GM23338 (cell line): Measurements from ENCODE around the gene BCDIN3D. TPM values are rescaled to one million over a fixed set of nuclear protein-coding genes. Genes with fewer than 3 reads are reported as not detected.

Experiments used
- ATAC-seq: fragments of 200-7000 bp; cut with Tn5 transposase; 3 replicates; pipeline ENCODE4 v1.9.1; 2020
- DNase-seq: peaks from one replicate; pipeline ENCODE4 v3.0.0-alpha.2; 2015; ENCODE audit warnings: low spot score
- H2AFZ ChIP-seq: fragments of 200-600 bp; sonication (generic); 2 replicates; pipeline ENCODE4 v1.8.0; 2016; ENCODE audit warnings: antibody characterized with exemption, mild to moderate bottlenecking, moderate library complexity
- H3F3A ChIP-seq: fragments of 200-600 bp; sonication (generic); replicated peaks from 2 replicates; pipeline ENCODE4 v1.8.0; 2017; ENCODE audit warnings: antibody characterized with exemption, mixed run types, low read depth
- H3K27ac ChIP-seq: fragments of 200-600 bp; sonication (generic); 2 replicates; pipeline ENCODE4 v1.6.1; 2016; ENCODE audit warnings: low read depth
- H3K27me3 ChIP-seq: fragments of 200-600 bp; sonication (generic); 2 replicates; pipeline ENCODE4 v1.8.0; 2016; ENCODE audit warnings: mild to moderate bottlenecking, mixed run types, moderate library complexity; ENCODE audit not compliant: insufficient read depth
- H3K36me3 ChIP-seq: fragments of 200-600 bp; sonication (generic); 2 replicates; pipeline ENCODE4 v1.8.0; 2016; ENCODE audit warnings: mild to moderate bottlenecking; ENCODE audit not compliant: insufficient read depth
- H3K4me1 ChIP-seq: fragments of 200-600 bp; sonication (generic); 2 replicates; pipeline ENCODE4 v1.8.0; 2016; ENCODE audit warnings: mild to moderate bottlenecking, moderate library complexity; ENCODE audit not compliant: insufficient read depth
- H3K4me2 ChIP-seq: fragments of 200-600 bp; sonication (generic); 2 replicates; pipeline ENCODE4 v1.7.1; 2017; ENCODE audit warnings: mixed run types
- H3K4me3 ChIP-seq: fragments of 200-600 bp; sonication (generic); 2 replicates; pipeline ENCODE4 v1.6.1; 2016; ENCODE audit warnings: mixed run types
- H3K79me2 ChIP-seq: fragments of 200-600 bp; sonication (generic); replicated peaks from 2 replicates; pipeline ENCODE4 v1.8.0; 2017; ENCODE audit warnings: mild to moderate bottlenecking; ENCODE audit not compliant: insufficient read depth
- H3K9me2 ChIP-seq: fragments of 200-600 bp; sonication (generic); 2 replicates; pipeline ENCODE4 v1.8.0; 2017; ENCODE audit not compliant: insufficient read depth
- H4K20me1 ChIP-seq: fragments of 200-600 bp; sonication (generic); replicated peaks from 2 replicates; pipeline ENCODE4 v1.8.0; 2017; ENCODE audit warnings: mild to moderate bottlenecking; ENCODE audit not compliant: insufficient read depth
- H3K27ac Mint-ChIP-seq: 2 replicates; pipeline ENCODE4 v1.8.0; 2020; ENCODE audit warnings: inconsistent platforms, mild to moderate bottlenecking, moderate library complexity, mixed read lengths
- H3K27me3 Mint-ChIP-seq: 3 replicates; pipeline ENCODE4 v1.8.0; 2022; ENCODE audit warnings: low read depth, mild to moderate bottlenecking, moderate library complexity, mixed read lengths, inconsistent platforms; ENCODE audit not compliant: insufficient read depth, poor library complexity
- H3K36me3 Mint-ChIP-seq: 3 replicates; pipeline ENCODE4 v1.8.0; 2021; ENCODE audit warnings: low read depth, mild to moderate bottlenecking, inconsistent platforms, moderate library complexity, mixed read lengths
- H3K4me1 Mint-ChIP-seq: 3 replicates; pipeline ENCODE4 v1.8.0; 2020; ENCODE audit warnings: mild to moderate bottlenecking, inconsistent platforms, mixed read lengths
- H3K4me3 Mint-ChIP-seq: 3 replicates; pipeline ENCODE4 v1.8.0; 2021; ENCODE audit warnings: moderate library complexity, mild to moderate bottlenecking, inconsistent platforms, mixed read lengths
- H3K9me3 Mint-ChIP-seq: 3 replicates; pipeline ENCODE4 v1.8.0; 2020; ENCODE audit warnings: moderate library complexity, mild to moderate bottlenecking, inconsistent platforms, mixed read lengths
- CREB1 ChIP-seq: fragments of 250-450 bp; sonication (Bioruptor Pico); IDR thresholded peaks from 2 replicates; pipeline ENCODE4 v1.5.0; 2020; ENCODE audit warnings: low read depth, mild to moderate bottlenecking, moderate library complexity
- EZH2 ChIP-seq: fragments of 200-600 bp; sonication (generic); IDR thresholded peaks from one replicate; pipeline ENCODE4 v1.8.0; 2017; ENCODE audit warnings: antibody characterized with exemption, mild to moderate bottlenecking, low read depth; ENCODE audit not compliant: unreplicated experiment
- JUNB ChIP-seq: IDR thresholded peaks from one replicate; pipeline ENCODE4 v1.6.1; 2016; ENCODE audit warnings: antibody characterized with exemption; ENCODE audit not compliant: unreplicated experiment
- POLR2AphosphoS5 ChIP-seq: IDR thresholded peaks from 2 replicates; pipeline ENCODE4 v1.6.1; 2016; ENCODE audit warnings: antibody characterized with exemption, low read depth
- polyA plus RNA-seq: library from polyadenylated mRNA; unstranded; fragments of >200 nt; fragmentation: Nextera tagmentation; extraction: Ambion mirVana; gene quantifications from 2 replicates; pipeline ENCODE4 v1.2.1, GENCODE V29; 2016
- total RNA-seq: library from RNA; depleted of rRNA; stranded (reverse); fragments of >200 nt; shearing (Covaris generic); gene quantifications from 2 replicates; pipeline ENCODE4 v1.2.3, GENCODE V29; 2014
- TF ChIP-seq, protein P1 (sequence below): IDR thresholded peaks from 2 replicates; pipeline ENCODE4 v1.6.1; 2016; ENCODE audit warnings: antibody characterized with exemption
- TF ChIP-seq, protein P2 (sequence below): fragments of 250-450 bp; sonication (Bioruptor Pico); IDR thresholded peaks from 2 replicates; pipeline ENCODE4 v1.5.0; 2020; ENCODE audit warnings: mild to moderate bottlenecking, moderate library complexity
- TF ChIP-seq, protein P3 (sequence below): IDR thresholded peaks from one replicate; pipeline ENCODE4 v1.6.1; 2018; ENCODE audit warnings: antibody characterized with exemption; ENCODE audit not compliant: unreplicated experiment

BCDIN3D gene
- total and polyA plus RNA-seq, 2 experiments from 2014 or later: 1.4 to 1.8 TPM

DNA sequence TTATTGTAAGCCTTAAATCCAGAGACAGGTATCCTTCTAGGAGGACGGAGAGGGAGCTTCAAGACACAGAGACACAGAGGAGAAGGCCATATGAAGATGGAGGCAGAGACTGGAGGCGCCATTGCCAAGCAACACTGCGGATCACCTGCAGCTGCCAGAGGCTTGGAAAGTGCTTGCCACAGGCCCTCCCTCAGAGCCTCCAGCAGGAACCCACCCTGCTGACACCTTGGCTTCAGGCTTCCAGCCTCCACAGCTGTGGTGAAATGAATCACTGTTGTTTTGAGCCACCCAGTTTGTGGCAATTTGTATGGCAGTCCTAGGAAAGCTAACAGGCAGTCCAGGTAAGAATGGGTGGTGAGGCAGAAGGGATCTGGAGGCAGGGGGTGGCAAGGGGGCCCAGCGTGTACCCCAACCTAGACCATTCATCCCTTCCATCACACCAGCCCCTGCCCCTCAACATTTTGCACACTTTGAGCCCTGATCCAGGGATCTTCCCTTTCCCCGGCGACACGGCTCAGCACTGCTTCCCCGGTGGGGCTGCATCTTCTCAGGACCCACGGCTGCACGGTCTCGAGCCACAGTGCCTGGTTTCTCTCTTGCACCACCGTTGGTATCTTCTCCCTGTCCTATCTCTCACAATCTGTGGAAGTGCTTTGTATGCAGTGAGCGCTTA lies 22.3 kb upstream of the BCDIN3D start:
- no peaks in the 10 kb centered on the region for H3K36me3 Mint-ChIP-seq
- H3K36me3 ChIP-seq: no peaks in the 10 kb centered on the region
- no peaks in the 10 kb centered on the region; the same call in 1 of the 2 replicates for H3K4me1 ChIP-seq
- H3K27me3 Mint-ChIP-seq: peaks cover 14% of the 10 kb centered on the region
- no peak for TF ChIP-seq JUNB
- no peak for TF ChIP-seq POLR2AphosphoS5
- TF ChIP-seq, protein P1, sequence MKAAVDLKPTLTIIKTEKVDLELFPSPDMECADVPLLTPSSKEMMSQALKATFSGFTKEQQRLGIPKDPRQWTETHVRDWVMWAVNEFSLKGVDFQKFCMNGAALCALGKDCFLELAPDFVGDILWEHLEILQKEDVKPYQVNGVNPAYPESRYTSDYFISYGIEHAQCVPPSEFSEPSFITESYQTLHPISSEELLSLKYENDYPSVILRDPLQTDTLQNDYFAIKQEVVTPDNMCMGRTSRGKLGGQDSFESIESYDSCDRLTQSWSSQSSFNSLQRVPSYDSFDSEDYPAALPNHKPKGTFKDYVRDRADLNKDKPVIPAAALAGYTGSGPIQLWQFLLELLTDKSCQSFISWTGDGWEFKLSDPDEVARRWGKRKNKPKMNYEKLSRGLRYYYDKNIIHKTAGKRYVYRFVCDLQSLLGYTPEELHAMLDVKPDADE: no peak
- no peak for TF ChIP-seq CREB1
- TF ChIP-seq, protein P2, sequence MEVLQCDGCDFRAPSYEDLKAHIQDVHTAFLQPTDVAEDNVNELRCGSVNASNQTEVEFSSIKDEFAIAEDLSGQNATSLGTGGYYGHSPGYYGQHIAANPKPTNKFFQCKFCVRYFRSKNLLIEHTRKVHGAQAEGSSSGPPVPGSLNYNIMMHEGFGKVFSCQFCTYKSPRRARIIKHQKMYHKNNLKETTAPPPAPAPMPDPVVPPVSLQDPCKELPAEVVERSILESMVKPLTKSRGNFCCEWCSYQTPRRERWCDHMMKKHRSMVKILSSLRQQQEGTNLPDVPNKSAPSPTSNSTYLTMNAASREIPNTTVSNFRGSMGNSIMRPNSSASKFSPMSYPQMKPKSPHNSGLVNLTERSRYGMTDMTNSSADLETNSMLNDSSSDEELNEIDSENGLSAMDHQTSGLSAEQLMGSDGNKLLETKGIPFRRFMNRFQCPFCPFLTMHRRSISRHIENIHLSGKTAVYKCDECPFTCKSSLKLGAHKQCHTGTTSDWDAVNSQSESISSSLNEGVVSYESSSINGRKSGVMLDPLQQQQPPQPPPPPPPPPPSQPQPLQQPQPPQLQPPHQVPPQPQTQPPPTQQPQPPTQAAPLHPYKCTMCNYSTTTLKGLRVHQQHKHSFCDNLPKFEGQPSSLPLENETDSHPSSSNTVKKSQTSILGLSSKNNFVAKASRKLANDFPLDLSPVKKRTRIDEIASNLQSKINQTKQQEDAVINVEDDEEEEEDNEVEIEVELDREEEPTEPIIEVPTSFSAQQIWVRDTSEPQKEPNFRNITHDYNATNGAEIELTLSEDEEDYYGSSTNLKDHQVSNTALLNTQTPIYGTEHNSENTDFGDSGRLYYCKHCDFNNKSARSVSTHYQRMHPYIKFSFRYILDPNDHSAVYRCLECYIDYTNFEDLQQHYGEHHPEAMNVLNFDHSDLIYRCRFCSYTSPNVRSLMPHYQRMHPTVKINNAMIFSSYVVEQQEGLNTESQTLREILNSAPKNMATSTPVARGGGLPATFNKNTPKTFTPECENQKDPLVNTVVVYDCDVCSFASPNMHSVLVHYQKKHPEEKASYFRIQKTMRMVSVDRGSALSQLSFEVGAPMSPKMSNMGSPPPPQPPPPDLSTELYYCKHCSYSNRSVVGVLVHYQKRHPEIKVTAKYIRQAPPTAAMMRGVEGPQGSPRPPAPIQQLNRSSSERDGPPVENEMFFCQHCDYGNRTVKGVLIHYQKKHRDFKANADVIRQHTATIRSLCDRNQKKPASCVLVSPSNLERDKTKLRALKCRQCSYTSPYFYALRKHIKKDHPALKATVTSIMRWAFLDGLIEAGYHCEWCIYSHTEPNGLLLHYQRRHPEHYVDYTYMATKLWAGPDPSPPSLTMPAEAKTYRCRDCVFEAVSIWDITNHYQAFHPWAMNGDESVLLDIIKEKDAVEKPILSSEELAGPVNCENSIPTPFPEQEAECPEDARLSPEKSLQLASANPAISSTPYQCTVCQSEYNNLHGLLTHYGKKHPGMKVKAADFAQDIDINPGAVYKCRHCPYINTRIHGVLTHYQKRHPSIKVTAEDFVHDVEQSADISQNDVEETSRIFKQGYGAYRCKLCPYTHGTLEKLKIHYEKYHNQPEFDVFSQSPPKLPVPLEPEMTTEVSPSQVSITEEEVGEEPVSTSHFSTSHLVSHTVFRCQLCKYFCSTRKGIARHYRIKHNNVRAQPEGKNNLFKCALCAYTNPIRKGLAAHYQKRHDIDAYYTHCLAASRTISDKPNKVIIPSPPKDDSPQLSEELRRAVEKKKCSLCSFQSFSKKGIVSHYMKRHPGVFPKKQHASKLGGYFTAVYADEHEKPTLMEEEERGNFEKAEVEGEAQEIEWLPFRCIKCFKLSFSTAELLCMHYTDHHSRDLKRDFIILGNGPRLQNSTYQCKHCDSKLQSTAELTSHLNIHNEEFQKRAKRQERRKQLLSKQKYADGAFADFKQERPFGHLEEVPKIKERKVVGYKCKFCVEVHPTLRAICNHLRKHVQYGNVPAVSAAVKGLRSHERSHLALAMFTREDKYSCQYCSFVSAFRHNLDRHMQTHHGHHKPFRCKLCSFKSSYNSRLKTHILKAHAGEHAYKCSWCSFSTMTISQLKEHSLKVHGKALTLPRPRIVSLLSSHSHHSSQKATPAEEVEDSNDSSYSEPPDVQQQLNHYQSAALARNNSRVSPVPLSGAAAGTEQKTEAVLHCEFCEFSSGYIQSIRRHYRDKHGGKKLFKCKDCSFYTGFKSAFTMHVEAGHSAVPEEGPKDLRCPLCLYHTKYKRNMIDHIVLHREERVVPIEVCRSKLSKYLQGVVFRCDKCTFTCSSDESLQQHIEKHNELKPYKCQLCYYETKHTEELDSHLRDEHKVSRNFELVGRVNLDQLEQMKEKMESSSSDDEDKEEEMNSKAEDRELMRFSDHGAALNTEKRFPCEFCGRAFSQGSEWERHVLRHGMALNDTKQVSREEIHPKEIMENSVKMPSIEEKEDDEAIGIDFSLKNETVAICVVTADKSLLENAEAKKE (CRISPR knock-in tag): no peak
- no peak for TF ChIP-seq EZH2
- TF ChIP-seq, protein P3, sequence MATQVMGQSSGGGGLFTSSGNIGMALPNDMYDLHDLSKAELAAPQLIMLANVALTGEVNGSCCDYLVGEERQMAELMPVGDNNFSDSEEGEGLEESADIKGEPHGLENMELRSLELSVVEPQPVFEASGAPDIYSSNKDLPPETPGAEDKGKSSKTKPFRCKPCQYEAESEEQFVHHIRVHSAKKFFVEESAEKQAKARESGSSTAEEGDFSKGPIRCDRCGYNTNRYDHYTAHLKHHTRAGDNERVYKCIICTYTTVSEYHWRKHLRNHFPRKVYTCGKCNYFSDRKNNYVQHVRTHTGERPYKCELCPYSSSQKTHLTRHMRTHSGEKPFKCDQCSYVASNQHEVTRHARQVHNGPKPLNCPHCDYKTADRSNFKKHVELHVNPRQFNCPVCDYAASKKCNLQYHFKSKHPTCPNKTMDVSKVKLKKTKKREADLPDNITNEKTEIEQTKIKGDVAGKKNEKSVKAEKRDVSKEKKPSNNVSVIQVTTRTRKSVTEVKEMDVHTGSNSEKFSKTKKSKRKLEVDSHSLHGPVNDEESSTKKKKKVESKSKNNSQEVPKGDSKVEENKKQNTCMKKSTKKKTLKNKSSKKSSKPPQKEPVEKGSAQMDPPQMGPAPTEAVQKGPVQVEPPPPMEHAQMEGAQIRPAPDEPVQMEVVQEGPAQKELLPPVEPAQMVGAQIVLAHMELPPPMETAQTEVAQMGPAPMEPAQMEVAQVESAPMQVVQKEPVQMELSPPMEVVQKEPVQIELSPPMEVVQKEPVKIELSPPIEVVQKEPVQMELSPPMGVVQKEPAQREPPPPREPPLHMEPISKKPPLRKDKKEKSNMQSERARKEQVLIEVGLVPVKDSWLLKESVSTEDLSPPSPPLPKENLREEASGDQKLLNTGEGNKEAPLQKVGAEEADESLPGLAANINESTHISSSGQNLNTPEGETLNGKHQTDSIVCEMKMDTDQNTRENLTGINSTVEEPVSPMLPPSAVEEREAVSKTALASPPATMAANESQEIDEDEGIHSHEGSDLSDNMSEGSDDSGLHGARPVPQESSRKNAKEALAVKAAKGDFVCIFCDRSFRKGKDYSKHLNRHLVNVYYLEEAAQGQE: no peak
- no peak for ATAC-seq
- no peaks in the 10 kb centered on the region for H3K27me3 ChIP-seq
- H3K27ac ChIP-seq: no peak overlapping the region
- H3K79me2 ChIP-seq: no peaks in the 10 kb centered on the region
- no peaks in the 10 kb centered on the region for H4K20me1 ChIP-seq
- H3K4me1 Mint-ChIP-seq: peaks cover 7% of the 10 kb centered on the region
- H3K9me2 ChIP-seq: no peaks in the 10 kb centered on the region
- no peak overlapping the region for H2AFZ ChIP-seq
- no peak overlapping the region for H3K4me3 ChIP-seq
- no peaks in the 10 kb centered on the region for H3F3A ChIP-seq
- peaks cover 3% of the 10 kb centered on the region; the same call in 2 of the 3 replicates for H3K9me3 Mint-ChIP-seq
- no peak for DNase-seq
- no peak overlapping the region for H3K27ac Mint-ChIP-seq
- H3K4me3 Mint-ChIP-seq: no peak overlapping the region
- no peak overlapping the region for H3K4me2 ChIP-seq
